Esophagus squamous epithelium (tissue), 5 donors: ENCODE results near the gene JADE1. TPM values are rescaled to one million over a fixed set of nuclear protein-coding genes. Genes with fewer than 3 reads are reported as not detected.

Experiments
- DNase-seq: peaks from one replicate; lab custom pipeline; 2025; lab: John Stamatoyannopoulos, UW
- H3K27ac ChIP-seq, 4 donors: fragments of 200-600 bp; sonication (generic); one replicate each; pipeline ENCODE4 v1.5.1; 2016 to 2019; ENCODE audit warnings: mild to moderate bottlenecking in 1 of 4
- H3K27me3 ChIP-seq, 4 donors: fragments of 200-600 bp; sonication (generic); 1 replicate in 3 of 4; 2 replicates in 1 of 4; pipeline versions ENCODE4 v1.5.1 to v1.6.0; 2017 to 2021; ENCODE audit warnings: antibody characterized with exemption in 1 of 4
- H3K36me3 ChIP-seq, 3 donors: fragments of 200-600 bp; sonication (generic); one replicate each; pipeline ENCODE4 v1.5.1; 2016 to 2019
- H3K4me1 ChIP-seq, 3 donors: fragments of 200-600 bp; sonication (generic); one replicate each; pipeline ENCODE4 v1.5.1; 2017 to 2019
- H3K4me3 ChIP-seq, 4 donors: fragments of 200-600 bp; sonication (generic); 1 replicate in 3 of 4; 2 replicates in 1 of 4; pipeline ENCODE4 v1.5.1; 2016 to 2019; ENCODE audit warnings: mild to moderate bottlenecking in 2 of 4, moderate library complexity in 1 of 4
- H3K9me3 ChIP-seq, 3 donors: fragments of 200-600 bp; sonication (generic); one replicate each; pipeline ENCODE4 v1.5.1; 2016 to 2019
- POLR2A ChIP-seq, 4 donors: fragments of 450-650 bp; IDR thresholded peaks; one replicate each; pipeline ENCODE4 v1.6.1; 2017; ENCODE audit warnings: antibody characterized with exemption in 4 of 4, mild to moderate bottlenecking in 4 of 4, moderate library complexity in 3 of 4
- whole genome bisulfite sequencing, 2 donors: methylation state at CpG; one replicate each; pipeline ENCODE4 v1.1.5; 2018; 5-methylcytosine and 5-hydroxymethylcytosine counted together
- intact Hi-C: fragments of 100-400 bp; cut with DNase I; formaldehyde crosslinking; loops from one replicate; pipeline ENCODE4 v1.15.0; 2022
- total RNA-seq, 4 donors: library from RNA; depleted of rRNA; stranded (reverse); fragments of >200 nt; gene quantifications; one replicate each; pipeline ENCODE4 v1.1.0, GENCODE V29; 2016
- TF ChIP-seq, protein P1 (sequence below), 6 experiments: fragments of 450-650 bp in 4 of 6; fragments of 200-600 bp in 2 of 6; sonication (generic) in 2 of 6; IDR thresholded peaks; one replicate each; pipeline ENCODE4 v1.5.1; 2016 to 2019; ENCODE audit warnings: antibody characterized with exemption in 6 of 6, mild to moderate bottlenecking in 4 of 6, moderate library complexity in 4 of 6
- donor health status: DM: yes; HTN: yes; CAD: no.

The JADE1 gene
- total RNA-seq, 4 donors from 2014 or later, result 3.6 to 27.1 (median 8.3) TPM

GRCh38 chr4:128813965-128814364 lies 4.5 kb downstream of the JADE1 start:
- Histone ChIP-seq H3K36me3 (no peaks in the 10 kb centered on the region), H3K4me3 (no peak overlapping the region), H3K27ac (no peak overlapping the region), H3K9me3 (no peaks in the 10 kb centered on the region), H3K27me3 (no peaks in the 10 kb centered on the region), H3K4me1 (peaks cover 3 to 33% (median 6%) of the 10 kb centered on the region in 3 donors)
- no peak for TF ChIP-seq POLR2A (IDR thresholded peaks at IDR 0.05)
- TF ChIP-seq, protein P1, sequence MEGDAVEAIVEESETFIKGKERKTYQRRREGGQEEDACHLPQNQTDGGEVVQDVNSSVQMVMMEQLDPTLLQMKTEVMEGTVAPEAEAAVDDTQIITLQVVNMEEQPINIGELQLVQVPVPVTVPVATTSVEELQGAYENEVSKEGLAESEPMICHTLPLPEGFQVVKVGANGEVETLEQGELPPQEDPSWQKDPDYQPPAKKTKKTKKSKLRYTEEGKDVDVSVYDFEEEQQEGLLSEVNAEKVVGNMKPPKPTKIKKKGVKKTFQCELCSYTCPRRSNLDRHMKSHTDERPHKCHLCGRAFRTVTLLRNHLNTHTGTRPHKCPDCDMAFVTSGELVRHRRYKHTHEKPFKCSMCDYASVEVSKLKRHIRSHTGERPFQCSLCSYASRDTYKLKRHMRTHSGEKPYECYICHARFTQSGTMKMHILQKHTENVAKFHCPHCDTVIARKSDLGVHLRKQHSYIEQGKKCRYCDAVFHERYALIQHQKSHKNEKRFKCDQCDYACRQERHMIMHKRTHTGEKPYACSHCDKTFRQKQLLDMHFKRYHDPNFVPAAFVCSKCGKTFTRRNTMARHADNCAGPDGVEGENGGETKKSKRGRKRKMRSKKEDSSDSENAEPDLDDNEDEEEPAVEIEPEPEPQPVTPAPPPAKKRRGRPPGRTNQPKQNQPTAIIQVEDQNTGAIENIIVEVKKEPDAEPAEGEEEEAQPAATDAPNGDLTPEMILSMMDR (IDR thresholded peaks at IDR 0.05), result no peak
- 91 to 98% methylated on average over 5 of the region's 5 CpGs for WGBS, 2 donors
- intact Hi-C loops, result no loop called here
- DNase-seq, result no peak

GRCh38 chr4:128818442-128818841 lies 8.9 kb downstream of the JADE1 start:
- no peaks in the 10 kb centered on the region for H3K9me3 ChIP-seq
- no peak overlapping the region for H3K27ac ChIP-seq
- intact Hi-C loops, result no loop called here
- no peaks in the 10 kb centered on the region for H3K36me3 ChIP-seq
- H3K4me1 ChIP-seq, result peaks cover 0 to 44% (median 6%) of the 10 kb centered on the region in 3 donors
- TF ChIP-seq POLR2A (IDR thresholded peaks at IDR 0.05), result no peak
- TF ChIP-seq, protein P1 (IDR thresholded peaks at IDR 0.05), result no peak
- 92 to 100% methylated on average over 4 of the region's 4 CpGs for WGBS, 2 donors
- H3K27me3 ChIP-seq, result no peaks in the 10 kb centered on the region
- DNase-seq, result no peak
- no peak overlapping the region for H3K4me3 ChIP-seq

DNA sequence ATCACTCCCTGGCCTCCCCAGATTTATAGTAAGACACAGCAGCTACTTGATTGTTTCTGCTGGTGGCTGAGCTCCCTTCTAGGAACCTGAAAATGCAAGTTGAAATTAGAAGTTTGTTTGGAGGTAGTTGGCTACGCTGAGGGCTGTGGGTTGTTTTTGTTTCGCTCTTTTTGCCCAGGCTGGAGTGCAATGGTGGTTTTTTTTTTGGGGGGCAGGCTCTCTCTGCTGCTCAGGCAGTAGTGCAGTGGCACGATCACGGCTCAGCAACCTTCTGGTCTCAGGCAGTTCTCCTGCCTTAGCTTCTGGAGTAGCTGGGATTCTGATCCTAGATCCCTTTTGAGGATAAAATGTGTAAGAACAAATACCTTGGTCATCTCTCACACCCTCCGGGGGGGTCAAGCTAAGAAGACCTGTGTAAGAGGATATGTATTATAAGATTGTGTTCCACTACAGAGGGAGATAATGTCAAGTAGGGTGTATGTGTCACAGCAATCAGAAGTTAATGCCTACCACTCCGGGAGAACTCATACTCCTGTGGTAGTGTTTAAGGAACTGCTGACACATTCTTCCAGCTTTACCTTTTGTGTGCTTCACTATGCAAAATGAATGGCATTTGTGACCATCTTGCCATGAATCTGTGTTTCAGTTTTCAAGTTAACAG lies 9.7 kb downstream of the JADE1 start:
- Histone ChIP-seq H3K4me3 (no peak overlapping the region), H3K9me3 (no peaks in the 10 kb centered on the region), H3K36me3 (no peaks in the 10 kb centered on the region), H3K27ac (no peak overlapping the region), H3K4me1 (peaks cover 0 to 46% (median 4%) of the 10 kb centered on the region in 3 donors), H3K27me3 (no peaks in the 10 kb centered on the region)
- intact Hi-C loops, result no loop called here
- TF ChIP-seq, protein P1 (IDR thresholded peaks at IDR 0.05), result no peak
- no peak for TF ChIP-seq POLR2A (IDR thresholded peaks at IDR 0.05)
- DNase-seq, result no peak
- 77 to 79% methylated on average over 5 to 6 of the region's 6 CpGs for WGBS, 2 donors

DNA sequence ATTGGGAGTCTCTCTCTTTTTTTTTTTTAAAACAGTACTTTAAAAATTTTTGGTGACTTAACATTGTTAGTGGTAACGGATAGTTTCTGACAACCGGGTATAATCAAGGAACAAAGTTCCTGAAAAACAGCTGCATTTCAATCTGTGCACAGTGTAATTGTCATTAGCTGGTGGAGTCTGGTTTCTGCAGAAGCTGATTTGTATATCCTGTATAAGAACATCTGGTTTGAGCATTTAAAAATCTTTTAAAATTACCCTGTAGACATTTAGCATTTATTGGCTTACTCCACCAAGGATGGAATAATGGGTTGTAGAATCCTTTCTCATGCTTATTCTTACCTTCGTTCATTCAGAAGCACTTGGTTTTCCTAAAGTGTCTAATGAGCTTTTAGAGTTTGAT lies 11.2 kb downstream of the JADE1 start:
- intact Hi-C loops, result no loop called here
- no peak overlapping the region for H3K27ac ChIP-seq
- no peaks in the 10 kb centered on the region for H3K36me3 ChIP-seq
- H3K4me1 ChIP-seq, result peaks cover 6 to 52% (median 16%) of the 10 kb centered on the region in 3 donors
- TF ChIP-seq, protein P1 (IDR thresholded peaks at IDR 0.05), result no peak
- TF ChIP-seq POLR2A (IDR thresholded peaks at IDR 0.05), result no peak
- H3K27me3 ChIP-seq, result no peaks in the 10 kb centered on the region
- no peak for DNase-seq
- H3K4me3 ChIP-seq, result no peak overlapping the region
- no peaks in the 10 kb centered on the region for H3K9me3 ChIP-seq
- WGBS, 2 donors, result 75 to 93% methylated on average over 3 of the region's 3 CpGs

- Histone ChIP-seq H3K4me1 (peaks cover 6 to 55% (median 20%) of the 10 kb centered on the region in 3 donors), H3K9me3 (no peaks in the 10 kb centered on the region), H3K4me3 (no peak overlapping the region), H3K27ac (no peak overlapping the region), H3K27me3 (no peaks in the 10 kb centered on the region), H3K36me3 (no peaks in the 10 kb centered on the region)
- intact Hi-C loops, result no loop called here
- TF ChIP-seq, protein P1 (IDR thresholded peaks at IDR 0.05), result no peak
- TF ChIP-seq POLR2A (IDR thresholded peaks at IDR 0.05), result no peak
- 89 to 94% methylated on average over 2 of the region's 2 CpGs for WGBS, 2 donors
- DNase-seq, result no peak
Measured at GRCh38 chr4:128821151-128821550, 11.7 kb downstream of the JADE1 start.
